HEK293T (cell line): Measurements from ENCODE around the gene DHRS11.

Experiments used
- ARNT ChIP-seq: fragments of 450-650 bp; IDR thresholded peaks from 2 replicates; pipeline ENCODE4 v1.6.1; 2017; ENCODE audit warnings: mild to moderate bottlenecking
- CTBP1 ChIP-seq: fragments of 450-650 bp; IDR thresholded peaks from 2 replicates; pipeline ENCODE4 v1.6.1; 2016; ENCODE audit warnings: borderline replicate concordance
- ELF4 ChIP-seq: fragments of 450-650 bp; IDR thresholded peaks from 2 replicates; pipeline ENCODE4 v1.6.1; 2017; ENCODE audit warnings: antibody characterized with exemption
- FOXK2 ChIP-seq: fragments of 450-650 bp; IDR thresholded peaks from 2 replicates; pipeline ENCODE4 v1.6.1; 2016; ENCODE audit warnings: mild to moderate bottlenecking
- FOXM1 ChIP-seq: fragments of 450-650 bp; IDR thresholded peaks from 2 replicates; pipeline ENCODE4 v1.6.1; 2017; ENCODE audit warnings: mild to moderate bottlenecking, borderline replicate concordance
- L3MBTL2 ChIP-seq: fragments of 450-650 bp; conservative IDR thresholded peaks from 2 replicates; pipeline ENCODE4 v1.6.1; 2016; ENCODE audit warnings: mild to moderate bottlenecking
- NFRKB ChIP-seq: fragments of 450-650 bp; IDR thresholded peaks from 2 replicates; pipeline ENCODE4 v1.6.1; 2016; ENCODE audit warnings: mild to moderate bottlenecking, moderate library complexity
- PKNOX1 ChIP-seq: fragments of 450-650 bp; IDR thresholded peaks from 2 replicates; pipeline ENCODE4 v1.6.1; 2016
- SP1 ChIP-seq: fragments of 450-650 bp; IDR thresholded peaks from 2 replicates; pipeline ENCODE4 v1.6.1; 2017
- SUZ12 ChIP-seq: fragments of 450-650 bp; IDR thresholded peaks from 2 replicates; pipeline ENCODE4 v1.6.1; 2016; ENCODE audit warnings: mild to moderate bottlenecking
- TARDBP ChIP-seq: fragments of 450-650 bp; IDR thresholded peaks from 2 replicates; pipeline ENCODE4 v1.6.1; 2016

GRCh38 chr17:36629252-36629847, 37.7 kb downstream of the DHRS11 start:
- TF ChIP-seq PKNOX1 (no peak), FOXM1 (no peak), NFRKB (no peak), TARDBP (no peak), SUZ12 (no peak), ELF4 (no peak), SP1 (no peak), ARNT (no peak), L3MBTL2 (no peak), CTBP1 (no peak), FOXK2 (no peak)
